Parathyroid adenoma (tissue), 2 donors: ENCODE results near the gene CIT.

Experiments
- H2AFZ ChIP-seq: fragments of 300-600 bp; sonication (generic); one replicate; pipeline ENCODE4 v1.7.0; 2017; ENCODE audit warnings: antibody characterized with exemption, mild to moderate bottlenecking
- H3K27ac ChIP-seq: fragments of 300-600 bp; sonication (generic); one replicate; pipeline ENCODE4 v1.7.0; 2017
- H3K27me3 ChIP-seq: fragments of 300-600 bp; sonication (generic); one replicate; pipeline ENCODE4 v1.7.0; 2017; ENCODE audit warnings: low read length; ENCODE audit not compliant: control insufficient read depth, insufficient read depth
- H3K36me3 ChIP-seq: fragments of 300-600 bp; sonication (generic); one replicate; pipeline ENCODE4 v1.7.0; 2017; ENCODE audit warnings: low read length; ENCODE audit not compliant: control insufficient read depth, insufficient read depth
- H3K4me1 ChIP-seq: fragments of 300-600 bp; sonication (generic); one replicate; pipeline ENCODE4 v1.7.0; 2017; ENCODE audit warnings: control low read depth
- H3K4me2 ChIP-seq: fragments of 300-600 bp; sonication (generic); one replicate; pipeline ENCODE4 v1.7.0; 2017; ENCODE audit warnings: low read length
- H3K4me3 ChIP-seq: fragments of 300-600 bp; sonication (generic); one replicate; pipeline ENCODE4 v1.7.0; 2017; ENCODE audit warnings: low read depth, low read length
- H3K79me2 ChIP-seq: fragments of 300-600 bp; sonication (generic); one replicate; pipeline ENCODE4 v1.7.0; 2017; ENCODE audit warnings: control low read depth
- H3K9ac ChIP-seq: fragments of 300-600 bp; sonication (generic); one replicate; pipeline ENCODE4 v1.7.0; 2017; ENCODE audit warnings: mild to moderate bottlenecking
- H3K9me3 ChIP-seq: fragments of 300-600 bp; sonication (generic); one replicate; pipeline ENCODE4 v1.7.0; 2017; ENCODE audit warnings: low read length; ENCODE audit not compliant: control insufficient read depth
- TF ChIP-seq, protein P1 (sequence below): fragments of 300-600 bp; sonication (generic); IDR thresholded peaks from one replicate; pipeline ENCODE4 v1.7.0; 2017; ENCODE audit warnings: antibody characterized with exemption, mild to moderate bottlenecking
- donor health status: primary hyperparathyroidism.

The CIT gene

DNA sequence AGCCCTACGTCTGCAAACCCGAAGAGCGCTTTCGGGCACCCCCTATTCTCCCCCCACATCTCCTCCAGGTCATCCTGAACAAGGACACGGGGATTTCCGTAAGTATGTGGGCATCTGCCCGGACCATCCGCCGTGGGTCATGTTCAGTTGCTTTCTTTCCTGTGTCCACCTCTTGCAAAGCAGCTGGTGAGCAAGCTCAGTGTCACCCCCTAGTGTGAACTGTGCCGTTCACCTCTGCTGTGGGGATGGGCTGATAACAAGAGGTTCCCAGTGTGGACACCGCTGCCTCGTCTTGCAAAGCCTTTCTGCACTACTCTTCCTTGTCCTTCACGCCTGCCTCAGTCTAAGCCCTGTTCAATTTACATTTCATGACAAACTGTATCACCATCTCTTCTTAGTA lies 200.5 kb downstream of the CIT start:
- H3K36me3 ChIP-seq, result no peaks in the 10 kb centered on the region
- no peak overlapping the region for H3K4me2 ChIP-seq
- H3K4me3 ChIP-seq, result no peak overlapping the region
- TF ChIP-seq, protein P1, sequence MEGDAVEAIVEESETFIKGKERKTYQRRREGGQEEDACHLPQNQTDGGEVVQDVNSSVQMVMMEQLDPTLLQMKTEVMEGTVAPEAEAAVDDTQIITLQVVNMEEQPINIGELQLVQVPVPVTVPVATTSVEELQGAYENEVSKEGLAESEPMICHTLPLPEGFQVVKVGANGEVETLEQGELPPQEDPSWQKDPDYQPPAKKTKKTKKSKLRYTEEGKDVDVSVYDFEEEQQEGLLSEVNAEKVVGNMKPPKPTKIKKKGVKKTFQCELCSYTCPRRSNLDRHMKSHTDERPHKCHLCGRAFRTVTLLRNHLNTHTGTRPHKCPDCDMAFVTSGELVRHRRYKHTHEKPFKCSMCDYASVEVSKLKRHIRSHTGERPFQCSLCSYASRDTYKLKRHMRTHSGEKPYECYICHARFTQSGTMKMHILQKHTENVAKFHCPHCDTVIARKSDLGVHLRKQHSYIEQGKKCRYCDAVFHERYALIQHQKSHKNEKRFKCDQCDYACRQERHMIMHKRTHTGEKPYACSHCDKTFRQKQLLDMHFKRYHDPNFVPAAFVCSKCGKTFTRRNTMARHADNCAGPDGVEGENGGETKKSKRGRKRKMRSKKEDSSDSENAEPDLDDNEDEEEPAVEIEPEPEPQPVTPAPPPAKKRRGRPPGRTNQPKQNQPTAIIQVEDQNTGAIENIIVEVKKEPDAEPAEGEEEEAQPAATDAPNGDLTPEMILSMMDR, result no peak
- no peaks in the 10 kb centered on the region for H3K9me3 ChIP-seq
- no peak overlapping the region for H2AFZ ChIP-seq
- no peak overlapping the region for H3K27ac ChIP-seq
- H3K9ac ChIP-seq, result no peak overlapping the region
- H3K79me2 ChIP-seq, result no peaks in the 10 kb centered on the region
- H3K4me1 ChIP-seq, result no peaks in the 10 kb centered on the region
- H3K27me3 ChIP-seq, result no peaks in the 10 kb centered on the region

DNA sequence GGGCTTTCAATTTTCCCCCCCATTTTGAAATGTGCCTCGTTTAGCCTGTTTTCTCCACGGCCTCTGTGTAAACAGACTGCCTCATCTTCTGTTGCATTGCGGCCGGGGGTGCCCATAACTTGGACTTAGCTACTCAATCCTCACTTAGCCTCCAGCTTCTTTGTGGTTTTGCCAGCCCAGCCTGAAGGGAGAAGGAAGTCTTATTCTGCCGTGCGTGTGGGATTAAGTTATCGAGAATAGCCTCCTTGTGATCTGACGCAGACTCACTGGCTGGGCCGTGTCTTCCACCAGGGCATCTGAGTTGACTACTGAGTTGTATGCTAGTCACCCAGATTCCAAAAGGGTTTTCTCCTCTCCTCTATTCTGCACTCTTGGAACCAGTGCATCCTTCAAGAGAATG lies 201.1 kb downstream of the CIT start:
- no peak overlapping the region for H3K4me3 ChIP-seq
- no peak overlapping the region for H2AFZ ChIP-seq
- no peaks in the 10 kb centered on the region for H3K36me3 ChIP-seq
- H3K9ac ChIP-seq, result no peak overlapping the region
- TF ChIP-seq, protein P1, result no peak
- no peaks in the 10 kb centered on the region for H3K9me3 ChIP-seq
- no peak overlapping the region for H3K27ac ChIP-seq
- no peak overlapping the region for H3K4me2 ChIP-seq
- H3K79me2 ChIP-seq, result no peaks in the 10 kb centered on the region
- no peaks in the 10 kb centered on the region for H3K4me1 ChIP-seq
- no peaks in the 10 kb centered on the region for H3K27me3 ChIP-seq

DNA sequence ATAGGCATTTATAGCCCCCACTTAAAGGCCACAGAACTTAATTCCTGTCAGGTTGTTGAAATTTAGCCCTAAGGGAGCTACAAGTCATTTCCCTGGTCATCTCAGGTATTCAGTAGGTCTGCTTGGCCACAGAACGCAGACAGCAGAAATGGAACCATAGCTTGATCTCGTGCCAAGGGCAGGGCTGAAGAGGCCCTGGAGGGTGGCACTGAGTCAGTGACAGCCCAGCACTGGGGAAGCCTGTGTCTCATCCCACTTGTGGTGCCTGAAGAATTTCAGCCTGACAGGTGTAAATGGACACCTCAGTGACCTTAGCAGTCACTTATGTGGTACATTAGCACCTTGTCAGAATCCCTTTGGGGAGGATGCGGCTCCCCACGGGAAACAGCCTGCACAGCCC lies 202.6 kb downstream of the CIT start:
- Histone ChIP-seq H3K4me1 (peaks cover 4% of the 10 kb centered on the region), H2AFZ (no peak overlapping the region), H3K36me3 (no peaks in the 10 kb centered on the region), H3K4me3 (no peak overlapping the region), H3K27me3 (no peaks in the 10 kb centered on the region), H3K4me2 (no peak overlapping the region), H3K9me3 (no peaks in the 10 kb centered on the region), H3K9ac (no peak overlapping the region), H3K27ac (peak overlapping the region; percentile 70), H3K79me2 (no peaks in the 10 kb centered on the region)
- TF ChIP-seq, protein P1, result no peak

DNA sequence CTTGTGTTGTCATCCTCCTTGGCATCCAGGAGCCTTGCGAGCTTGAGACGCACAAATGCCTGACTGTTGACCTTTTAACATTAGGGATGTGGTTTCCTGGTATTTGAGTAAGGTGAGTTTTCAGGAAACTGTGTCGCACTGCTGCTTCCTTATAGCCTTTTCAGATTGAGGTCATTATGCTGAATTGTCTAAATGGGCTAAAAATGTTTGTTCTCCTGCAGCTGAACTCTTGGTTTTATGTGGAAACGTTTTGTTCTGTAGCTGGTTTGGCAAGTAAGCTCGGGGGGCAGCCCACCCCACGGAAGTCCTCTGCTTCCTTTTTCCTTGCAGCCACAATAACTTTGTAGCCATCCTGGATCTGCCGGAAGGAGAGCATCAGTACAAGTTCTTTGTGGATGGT lies 203.5 kb downstream of the CIT start:
- TF ChIP-seq, protein P1, result no peak
- peaks cover 6% of the 10 kb centered on the region for H3K4me1 ChIP-seq
- no peak overlapping the region for H2AFZ ChIP-seq
- no peak overlapping the region for H3K4me3 ChIP-seq
- no peaks in the 10 kb centered on the region for H3K36me3 ChIP-seq
- H3K9me3 ChIP-seq, result no peaks in the 10 kb centered on the region
- H3K9ac ChIP-seq, result no peak overlapping the region
- peaks cover under 1% of the 10 kb centered on the region for H3K79me2 ChIP-seq
- H3K27ac ChIP-seq, result peak overlapping the region; percentile 70
- H3K27me3 ChIP-seq, result no peaks in the 10 kb centered on the region
- no peak overlapping the region for H3K4me2 ChIP-seq

DNA sequence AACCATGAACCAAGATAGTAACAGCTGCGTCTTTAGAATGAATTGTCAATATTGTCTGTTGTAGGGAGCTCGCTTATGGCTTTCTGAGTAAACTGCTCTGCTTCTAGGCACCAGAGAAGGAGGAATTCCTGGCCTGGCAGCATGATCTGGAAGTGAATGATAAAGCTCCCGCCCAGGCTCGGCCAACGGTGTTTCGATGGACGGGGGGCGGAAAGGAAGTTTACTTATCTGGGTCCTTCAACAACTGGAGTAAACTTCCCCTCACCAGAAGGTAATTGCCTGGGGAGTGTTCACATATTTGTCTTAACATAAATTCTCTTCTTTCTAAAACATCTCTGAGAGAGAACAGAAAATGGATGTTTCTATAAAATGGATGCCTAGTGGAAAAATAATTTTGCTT lies 204.9 kb downstream of the CIT start:
- Histone ChIP-seq H3K79me2 (peaks cover 7% of the 10 kb centered on the region), H2AFZ (no peak overlapping the region), H3K27me3 (no peaks in the 10 kb centered on the region), H3K36me3 (no peaks in the 10 kb centered on the region), H3K4me2 (no peak overlapping the region), H3K4me1 (peaks cover 11% of the 10 kb centered on the region), H3K4me3 (no peak overlapping the region), H3K9me3 (no peaks in the 10 kb centered on the region), H3K9ac (no peak overlapping the region), H3K27ac (peak overlapping the region; percentile 63)
- TF ChIP-seq, protein P1, result no peak
